Measurements from ENCODE around the gene GLRA1.

GLRA1 gene

DNA sequence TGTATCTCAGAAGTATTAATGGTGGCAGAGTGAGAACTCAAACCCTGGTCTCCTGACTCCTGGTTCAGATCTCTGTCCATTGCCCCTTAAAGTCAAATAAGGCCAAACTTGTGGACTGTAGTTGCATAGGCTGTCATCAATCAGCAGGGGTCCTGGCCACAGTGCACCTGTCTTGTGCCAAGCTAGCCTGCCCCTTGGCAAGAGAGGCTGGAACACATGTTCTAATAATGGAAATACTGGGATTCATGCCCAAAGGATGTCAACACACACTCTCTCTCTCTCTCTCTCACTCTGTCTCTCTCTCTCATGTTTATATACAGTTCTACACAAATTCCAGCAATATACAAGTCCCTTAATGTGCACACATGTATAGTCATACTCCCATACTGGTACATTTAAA, 44.3 kb downstream of the GLRA1 start:
- DNase-seq: no peak
- Histone ChIP-seq H3K9me3 (no peaks in the 10 kb centered on the region), H3K4me3 (ENCODE audit: low read depth, low read length) (no peak overlapping the region), H3K36me3 (no peaks in the 10 kb centered on the region), H3K4me1 (no peaks in the 10 kb centered on the region), H3K27me3 (no peaks in the 10 kb centered on the region)
- no peak for TF ChIP-seq CTCF (IDR thresholded peaks at IDR 0.05; ENCODE audit: low read depth, low read length)

DNA sequence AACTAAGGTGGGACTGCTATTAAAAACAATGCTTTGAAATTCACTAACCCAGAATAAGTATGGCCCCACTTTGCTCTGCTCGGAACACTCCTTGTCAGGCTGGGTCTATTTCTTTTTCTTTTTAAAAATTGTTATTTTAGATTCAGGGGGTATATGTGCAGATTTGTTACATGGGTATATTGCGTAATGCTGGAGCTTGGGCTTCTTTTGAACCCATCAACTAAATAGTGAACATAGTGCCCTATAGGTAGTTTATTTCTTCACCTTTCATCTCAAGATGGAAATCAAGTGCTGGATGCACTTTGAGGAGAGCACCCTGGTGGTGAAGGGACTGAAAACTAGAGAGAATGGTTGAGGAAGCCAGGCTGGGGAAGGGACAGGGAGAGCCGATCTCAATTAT, 51.0 kb downstream of the GLRA1 start:
- H3K27me3 ChIP-seq: no peaks in the 10 kb centered on the region
- TF ChIP-seq CTCF (IDR thresholded peaks at IDR 0.05; ENCODE audit: low read depth, low read length): no peak
- no peak for DNase-seq
- H3K4me3 ChIP-seq (ENCODE audit: low read depth, low read length): no peak overlapping the region
- no peaks in the 10 kb centered on the region for H3K4me1 ChIP-seq
- no peaks in the 10 kb centered on the region for H3K9me3 ChIP-seq
- H3K36me3 ChIP-seq: no peaks in the 10 kb centered on the region

DNA sequence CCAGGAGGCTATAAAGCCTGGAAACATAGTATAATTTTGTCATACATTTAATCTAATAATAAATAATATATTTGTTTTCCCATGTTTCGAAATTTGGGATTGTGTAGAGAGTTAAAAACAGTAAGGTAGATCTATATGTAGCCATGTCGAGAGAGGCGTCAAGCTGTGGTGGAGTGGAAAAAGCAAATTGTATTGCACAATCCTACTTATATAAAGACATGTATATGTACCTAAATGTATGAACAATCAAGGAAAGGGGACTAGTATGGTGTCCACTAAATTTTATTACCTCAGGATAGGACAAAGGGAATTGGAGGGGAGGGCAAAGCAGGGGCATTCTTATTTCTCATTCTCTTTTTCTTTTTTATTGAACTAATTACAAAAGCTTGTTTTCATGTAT, 52.0 kb downstream of the GLRA1 start:
- TF ChIP-seq CTCF (IDR thresholded peaks at IDR 0.05; ENCODE audit: low read depth, low read length): no peak
- Histone ChIP-seq H3K27me3 (no peaks in the 10 kb centered on the region), H3K36me3 (no peaks in the 10 kb centered on the region), H3K4me3 (ENCODE audit: low read depth, low read length) (no peak overlapping the region), H3K9me3 (no peaks in the 10 kb centered on the region), H3K4me1 (no peaks in the 10 kb centered on the region)
- no peak for DNase-seq

- no peaks in the 10 kb centered on the region for H3K4me1 ChIP-seq
- H3K4me3 ChIP-seq (ENCODE audit: low read depth, low read length): no peak overlapping the region
- no peak for DNase-seq
- H3K36me3 ChIP-seq: no peaks in the 10 kb centered on the region
- no peaks in the 10 kb centered on the region for H3K27me3 ChIP-seq
- H3K9me3 ChIP-seq: no peaks in the 10 kb centered on the region
- no peak for TF ChIP-seq CTCF (IDR thresholded peaks at IDR 0.05; ENCODE audit: low read depth, low read length)
Observed at GRCh38 chr5:151870820-151871219, 53.8 kb downstream of the GLRA1 start.

GRCh38 chr5:151870271-151870670, 54.4 kb downstream of the GLRA1 start:
- Histone ChIP-seq H3K4me3 (ENCODE audit: low read depth, low read length) (no peak overlapping the region), H3K27me3 (no peaks in the 10 kb centered on the region), H3K4me1 (no peaks in the 10 kb centered on the region), H3K9me3 (no peaks in the 10 kb centered on the region), H3K36me3 (no peaks in the 10 kb centered on the region)
- no peak for TF ChIP-seq CTCF (IDR thresholded peaks at IDR 0.05; ENCODE audit: low read depth, low read length)
- DNase-seq: no peak

GRCh38 chr5:151869843-151870242, 54.8 kb downstream of the GLRA1 start:
- Histone ChIP-seq H3K4me1 (no peaks in the 10 kb centered on the region), H3K9me3 (no peaks in the 10 kb centered on the region), H3K36me3 (no peaks in the 10 kb centered on the region), H3K27me3 (no peaks in the 10 kb centered on the region), H3K4me3 (ENCODE audit: low read depth, low read length) (no peak overlapping the region)
- TF ChIP-seq CTCF (IDR thresholded peaks at IDR 0.05; ENCODE audit: low read depth, low read length): no peak
- no peak for DNase-seq
